Epithelial cell of proximal tubule (primary cell): ENCODE measurements around the gene L1CAM. TPM values are rescaled to one million over a fixed set of nuclear protein-coding genes. Genes with fewer than 3 reads are reported as not detected.

ENCODE experiments used
- DNase-seq: peaks from one replicate; pipeline ENCODE4 v3.0.0-alpha.2; 2011; ENCODE audit warnings: low read depth
- H3K4me3 ChIP-seq: 2 replicates; pipeline ENCODE4 v1.5.1; 2011; ENCODE audit warnings: low read depth, mild to moderate bottlenecking, low read length
- total RNA-seq: library from RNA; depleted of rRNA; stranded (reverse); fragments of >200 nt; gene quantifications from 2 replicates; pipeline ENCODE4 v1.2.3, GENCODE V29; 2015
- TF ChIP-seq, protein P1 (sequence below): conservative IDR thresholded peaks from 2 replicates; pipeline ENCODE4 v1.5.1; 2012; ENCODE audit warnings: low read depth, mild to moderate bottlenecking, low read length

The L1CAM gene
- total RNA-seq, 1 donor from 2014 or later: 62.1 TPM

DNA sequence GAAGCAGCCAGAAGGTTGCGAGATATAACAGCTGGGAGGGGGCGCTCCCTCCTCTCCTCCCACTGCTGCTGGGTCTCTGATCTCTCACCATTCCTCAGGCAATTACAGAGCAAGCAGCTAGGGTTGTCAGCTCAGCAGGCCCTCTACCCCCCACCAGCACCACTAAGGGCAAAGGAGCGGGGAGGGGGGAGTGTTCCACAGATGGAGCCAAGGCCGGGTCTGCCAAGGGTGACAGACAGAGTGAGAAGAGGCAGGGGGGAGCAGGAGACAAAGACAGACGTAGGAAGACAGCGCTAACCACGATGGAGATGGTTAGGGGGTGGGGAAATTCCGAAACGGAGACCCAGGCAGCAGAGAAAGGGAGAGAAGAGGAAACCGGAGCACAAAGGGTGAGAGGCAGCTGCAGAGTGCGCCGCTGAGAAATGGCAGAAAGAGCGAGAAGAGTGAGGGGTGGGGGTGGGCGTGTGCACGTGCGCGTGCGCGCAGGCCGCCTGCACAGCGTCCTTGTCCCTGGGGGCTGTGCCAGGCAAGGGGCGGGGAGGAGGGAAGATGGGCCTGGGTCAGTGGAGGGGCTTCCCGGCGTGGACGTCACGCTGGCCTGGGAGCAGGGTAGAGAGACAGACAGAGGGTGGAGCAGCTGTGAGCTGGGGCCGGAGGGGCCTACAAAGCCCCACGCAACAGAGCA lies 6.9 kb downstream of the L1CAM start:
- no peak for DNase-seq
- H3K4me3 ChIP-seq: no peak overlapping the region
- TF ChIP-seq, protein P1, sequence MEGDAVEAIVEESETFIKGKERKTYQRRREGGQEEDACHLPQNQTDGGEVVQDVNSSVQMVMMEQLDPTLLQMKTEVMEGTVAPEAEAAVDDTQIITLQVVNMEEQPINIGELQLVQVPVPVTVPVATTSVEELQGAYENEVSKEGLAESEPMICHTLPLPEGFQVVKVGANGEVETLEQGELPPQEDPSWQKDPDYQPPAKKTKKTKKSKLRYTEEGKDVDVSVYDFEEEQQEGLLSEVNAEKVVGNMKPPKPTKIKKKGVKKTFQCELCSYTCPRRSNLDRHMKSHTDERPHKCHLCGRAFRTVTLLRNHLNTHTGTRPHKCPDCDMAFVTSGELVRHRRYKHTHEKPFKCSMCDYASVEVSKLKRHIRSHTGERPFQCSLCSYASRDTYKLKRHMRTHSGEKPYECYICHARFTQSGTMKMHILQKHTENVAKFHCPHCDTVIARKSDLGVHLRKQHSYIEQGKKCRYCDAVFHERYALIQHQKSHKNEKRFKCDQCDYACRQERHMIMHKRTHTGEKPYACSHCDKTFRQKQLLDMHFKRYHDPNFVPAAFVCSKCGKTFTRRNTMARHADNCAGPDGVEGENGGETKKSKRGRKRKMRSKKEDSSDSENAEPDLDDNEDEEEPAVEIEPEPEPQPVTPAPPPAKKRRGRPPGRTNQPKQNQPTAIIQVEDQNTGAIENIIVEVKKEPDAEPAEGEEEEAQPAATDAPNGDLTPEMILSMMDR: no peak

DNA sequence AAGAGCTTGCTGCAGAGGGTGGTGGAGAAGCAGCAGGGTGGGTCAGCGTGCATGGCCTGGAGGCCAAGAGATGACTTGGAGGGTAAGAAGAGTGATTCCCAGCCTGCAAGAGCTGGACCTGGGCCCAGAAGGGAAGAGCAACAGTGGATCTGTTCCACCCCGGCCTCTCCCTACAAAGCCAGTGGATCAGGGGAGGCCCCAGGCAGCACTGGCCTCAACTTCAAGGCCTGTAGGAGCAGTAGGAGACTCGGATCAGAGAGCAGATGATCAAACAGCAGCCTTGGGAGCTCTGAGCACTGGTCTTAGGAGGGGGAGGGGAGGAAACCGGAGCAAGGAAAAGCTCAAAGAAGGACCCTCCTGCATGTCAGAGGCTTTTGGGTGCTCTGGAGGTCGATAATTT lies 7.6 kb downstream of the L1CAM start:
- DNase-seq: no peak
- TF ChIP-seq, protein P1: no peak
- no peak overlapping the region for H3K4me3 ChIP-seq

DNA sequence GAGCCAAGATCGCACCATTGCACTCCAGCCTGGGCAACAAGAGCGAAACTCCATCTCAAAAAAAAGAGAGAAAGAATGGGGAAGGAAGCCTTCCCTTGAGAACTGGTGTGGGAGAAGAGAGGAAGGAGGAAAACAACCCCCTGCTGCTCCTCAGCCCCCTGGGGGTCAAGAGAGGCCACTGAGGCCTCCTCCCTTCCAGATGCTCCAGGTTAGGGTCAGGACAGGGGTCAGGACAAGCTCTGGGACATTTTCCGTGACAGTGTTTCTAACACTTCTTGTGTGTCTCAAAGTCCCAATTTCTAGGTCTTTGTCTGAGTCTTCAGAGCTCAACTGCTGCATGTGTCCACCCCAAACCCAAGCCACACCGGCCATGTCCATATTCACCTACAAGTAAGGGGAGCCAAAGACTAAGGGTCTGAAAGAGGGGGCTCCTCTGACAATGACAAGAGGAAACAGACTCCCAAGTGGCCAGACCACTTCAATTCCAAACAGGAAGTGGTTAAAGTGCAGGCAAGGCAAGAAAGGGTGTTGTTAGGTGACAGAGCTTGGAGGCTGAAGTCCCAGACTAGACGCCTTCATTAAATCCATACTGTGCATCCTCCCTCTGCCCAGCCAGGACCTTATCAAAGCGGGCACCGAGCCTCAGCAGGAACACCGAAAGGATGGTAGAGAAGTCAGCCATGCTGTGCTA lies 8.3 kb downstream of the L1CAM start:
- TF ChIP-seq, protein P1: no peak
- DNase-seq: no peak
- H3K4me3 ChIP-seq: no peak overlapping the region

DNA sequence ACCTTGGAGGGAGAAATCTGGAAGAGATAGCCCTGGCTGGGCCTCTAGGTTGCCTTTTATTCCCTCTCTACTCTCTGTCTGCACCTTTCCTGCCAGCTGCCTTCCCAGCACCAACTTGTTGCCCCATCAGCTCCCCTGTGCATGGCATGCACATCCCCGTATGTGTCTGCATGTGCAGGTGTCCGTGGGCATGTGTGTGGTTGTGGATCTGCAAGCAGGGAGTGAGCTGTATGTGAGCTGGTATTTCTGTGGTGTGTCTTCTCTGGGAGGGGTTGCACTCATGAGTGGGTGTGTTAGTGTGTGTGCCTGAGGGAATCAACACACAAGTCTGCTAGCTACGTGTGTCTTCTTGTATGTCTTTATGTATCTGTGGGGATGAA lies 9.9 kb downstream of the L1CAM start:
- no peak overlapping the region for H3K4me3 ChIP-seq
- DNase-seq: no peak
- TF ChIP-seq, protein P1: no peak

DNA sequence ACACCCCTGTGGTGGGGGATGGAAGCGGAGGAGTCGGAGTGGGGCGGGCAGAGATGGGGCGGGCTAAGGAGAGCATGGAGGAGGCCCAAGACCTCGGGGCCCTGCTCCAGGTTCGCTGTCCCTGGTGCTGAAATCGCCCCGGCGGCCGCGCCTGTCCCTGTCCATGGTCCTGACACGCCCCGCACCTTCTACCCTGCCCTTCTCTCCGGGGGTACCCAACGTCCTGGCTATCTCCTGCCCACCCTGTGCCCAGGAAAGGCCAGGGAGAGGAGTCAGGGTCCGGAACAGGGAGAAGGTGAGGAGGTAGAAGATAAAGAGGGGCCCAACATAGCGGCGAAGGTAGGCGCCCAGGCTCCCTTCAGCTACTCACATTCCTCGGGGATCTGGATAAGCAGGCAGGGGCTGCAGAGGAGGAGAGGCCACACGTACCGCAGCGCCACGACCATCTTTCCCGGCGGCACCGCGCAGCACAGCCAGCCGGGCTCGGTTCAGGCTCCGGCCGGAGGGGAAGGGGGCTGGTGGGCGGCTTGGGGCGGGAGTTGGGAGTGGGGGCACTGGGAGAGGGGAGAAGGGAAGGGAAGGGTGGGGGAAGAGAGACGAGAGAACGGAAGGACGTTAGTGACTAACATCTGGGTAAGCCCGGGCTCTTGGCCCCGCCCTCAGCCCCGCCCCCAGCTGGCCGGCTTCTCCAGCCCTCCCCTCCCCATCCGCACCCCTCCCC lies 10.4 kb downstream of the L1CAM start:
- no peak overlapping the region for H3K4me3 ChIP-seq
- no peak for DNase-seq
- TF ChIP-seq, protein P1: no peak

DNA sequence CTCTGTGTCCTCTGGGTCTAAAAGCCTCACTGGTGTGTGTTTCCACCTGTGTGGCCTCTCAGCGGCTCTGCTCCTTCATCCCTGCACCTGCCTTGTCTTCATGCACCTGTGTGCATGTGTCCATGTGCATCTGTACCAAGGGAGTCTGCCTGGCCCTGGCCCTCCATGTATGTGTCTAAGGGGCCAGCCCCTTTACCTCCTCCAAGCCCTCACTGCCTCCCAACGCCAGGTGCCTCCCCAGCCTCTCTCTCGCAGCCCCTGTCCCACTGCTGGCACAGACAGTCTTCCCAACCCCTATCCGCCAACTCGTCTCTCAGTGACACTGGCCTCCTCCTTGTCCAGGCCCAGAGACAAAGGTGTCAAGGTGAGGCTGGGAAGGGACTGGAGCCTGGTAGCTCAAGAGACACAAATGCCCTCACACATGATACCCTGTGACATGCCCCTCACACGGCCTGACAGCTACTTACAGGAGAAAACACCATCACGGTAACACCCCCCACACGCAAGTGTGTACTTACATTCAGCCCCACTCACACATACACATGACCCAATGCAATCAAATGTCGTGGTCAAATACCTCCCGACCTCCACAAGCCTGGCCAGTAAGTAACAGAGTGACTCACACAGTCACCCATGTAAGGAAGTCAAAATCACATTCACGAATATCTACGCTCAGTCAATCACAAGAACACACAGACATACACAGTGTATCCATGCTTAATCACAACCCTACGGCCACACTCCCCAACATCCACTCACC lies 11.4 kb downstream of the L1CAM start:
- DNase-seq: no peak
- TF ChIP-seq, protein P1: no peak
- no peak overlapping the region for H3K4me3 ChIP-seq
